Measurements from ENCODE around the gene TGFB3. TPM values are rescaled to one million over a fixed set of nuclear protein-coding genes. Genes with fewer than 3 reads are reported as not detected.

Gene TGFB3
- total and polyA plus RNA-seq, 9 donors = 5.7 to 23.7 (median 16.4) TPM

- intact Hi-C loops (cut with DNase I) = no loop called here
- H3K4me3 ChIP-seq = no peak overlapping the region
- no peak for DNase-seq
- no peak overlapping the region for H3K27ac ChIP-seq
- no peaks in the 10 kb centered on the region for H3K27me3 ChIP-seq
- TF ChIP-seq EP300 (IDR thresholded peaks at IDR 0.05) = no peak
- no peak for TF ChIP-seq CTCF (IDR thresholded peaks at IDR 0.05)
- no peaks in the 10 kb centered on the region for H3K9me3 ChIP-seq
- 92 to 95% (median 95%) methylated on average over 4 of the region's 4 CpGs for WGBS, 3 donors
- H3K36me3 ChIP-seq = no peaks in the 10 kb centered on the region
- H3K4me1 ChIP-seq (ENCODE audit: insufficient read depth) = peaks cover 3% of the 10 kb centered on the region
Measured at GRCh38 chr14:75990297-75990696, 8.5 kb upstream of the TGFB3 start.

GRCh38 chr14:75989134-75989533 lies 7.3 kb upstream of the TGFB3 start:
- H3K27me3 ChIP-seq = no peaks in the 10 kb centered on the region
- no peaks in the 10 kb centered on the region for H3K9me3 ChIP-seq
- intact Hi-C loops (cut with DNase I) = loop anchor here in 1 of 4 donors (10.0 kb wide), 1 partner anchor 194 kb away; no protein-coding TSS in a partner anchor
- DNase-seq = peak in 1 of 5 donors; percentile 52
- H3K36me3 ChIP-seq = no peaks in the 10 kb centered on the region
- no peak overlapping the region for H3K4me3 ChIP-seq
- 71 to 85% (median 80%) methylated on average over 6 of the region's 6 CpGs for WGBS, 3 donors
- peaks cover 3% of the 10 kb centered on the region for H3K4me1 ChIP-seq (ENCODE audit: insufficient read depth)
- TF ChIP-seq POLR2A (IDR thresholded peaks at IDR 0.05) (no peak), CTCF (IDR thresholded peaks at IDR 0.05) (no peak), EP300 (IDR thresholded peaks at IDR 0.05) (peak; percentile 94)
- H3K27ac ChIP-seq = no peak overlapping the region

- H3K36me3 ChIP-seq = no peaks in the 10 kb centered on the region
- H3K27ac ChIP-seq = no peak overlapping the region
- 74 to 81% (median 76%) methylated on average over 3 of the region's 3 CpGs for WGBS, 3 donors
- TF ChIP-seq POLR2A (IDR thresholded peaks at IDR 0.05) = no peak
- TF ChIP-seq EP300 (IDR thresholded peaks at IDR 0.05) = no peak
- no peak for TF ChIP-seq CTCF (IDR thresholded peaks at IDR 0.05)
- H3K9me3 ChIP-seq = no peaks in the 10 kb centered on the region
- H3K27me3 ChIP-seq = no peaks in the 10 kb centered on the region
- peaks cover 3% of the 10 kb centered on the region for H3K4me1 ChIP-seq (ENCODE audit: insufficient read depth)
- intact Hi-C loops (cut with DNase I) = loop anchor here in 1 of 4 donors (10.0 kb wide), 1 partner anchor 193 kb away; no protein-coding TSS in a partner anchor
- no peak for DNase-seq
- no peak overlapping the region for H3K4me3 ChIP-seq
Measured at GRCh38 chr14:75987201-75987970, 5.6 kb upstream of the TGFB3 start.

GRCh38 chr14:75986439-75986765 lies 4.6 kb upstream of the TGFB3 start:
- no peak for DNase-seq
- Histone ChIP-seq H3K4me3 (peak overlapping the region; percentile 92), H3K9me3 (no peaks in the 10 kb centered on the region), H3K27ac (peak overlapping the region in 1 of 2 donors; percentile 77), H3K27me3 (no peaks in the 10 kb centered on the region), H3K4me1 (ENCODE audit: insufficient read depth) (peaks cover 3% of the 10 kb centered on the region), H3K36me3 (no peaks in the 10 kb centered on the region)
- TF ChIP-seq POLR2A (IDR thresholded peaks at IDR 0.05) (no peak), CTCF (IDR thresholded peaks at IDR 0.05) (no peak), EP300 (IDR thresholded peaks at IDR 0.05) (no peak)
- WGBS, 3 donors = 9 to 11% (median 11%) methylated on average over 6 of the region's 6 CpGs
- intact Hi-C loops (cut with DNase I) = loop anchor here in 1 of 4 donors (10.0 kb wide), 1 partner anchor 192 kb away; no protein-coding TSS in a partner anchor
